ENCODE data around the gene POU6F2. TPM values are rescaled to one million over a fixed set of nuclear protein-coding genes. Genes with fewer than 3 reads are reported as not detected.

The POU6F2 gene
- total and polyA plus RNA-seq, 2 experiments from 2014 or later = 7.2 to 7.3 TPM

DNA sequence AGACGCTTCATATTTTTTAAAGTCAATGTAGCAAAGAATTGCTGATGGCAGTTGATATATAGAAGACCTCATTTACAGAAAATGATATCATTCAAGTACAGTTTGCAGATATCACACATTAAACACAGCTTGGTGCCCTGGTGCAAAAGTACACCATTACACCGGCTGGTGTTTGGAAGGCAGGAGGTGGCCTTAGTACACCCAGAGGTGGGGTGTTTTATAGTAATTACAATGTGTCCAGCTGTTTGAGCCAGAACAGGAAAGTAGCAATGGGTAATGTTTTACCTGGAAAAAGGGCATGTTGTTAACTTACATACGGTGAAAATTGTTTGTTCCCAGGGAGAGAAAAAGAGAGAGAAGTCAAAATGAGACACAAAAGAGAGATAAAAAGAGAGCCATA, 485.5 kb downstream of the POU6F2 start:
- Mint-ChIP-seq H3K9me3 (no peaks in the 10 kb centered on the region), H3K27ac (peak overlapping the region; percentile 45; the same call in 1 of the 2 replicates), H3K4me1 (peaks cover 45% of the 10 kb centered on the region), H3K4me3 (no peak overlapping the region), H3K27me3 (ENCODE audit: insufficient read depth, low read depth, poor library complexity) (peaks cover 5% of the 10 kb centered on the region), H3K36me3 (ENCODE audit: low read depth) (no peaks in the 10 kb centered on the region)
- Histone ChIP-seq H3K9me2 (ENCODE audit: insufficient read depth) (no peaks in the 10 kb centered on the region), H3K4me3 (no peak overlapping the region), H3K36me3 (ENCODE audit: insufficient read depth) (no peaks in the 10 kb centered on the region), H3K4me2 (0 out of 2 replicates have a peak overlapping the region, but pooled peaks have one; percentile 13), H3K27ac (ENCODE audit: low read depth) (no peak overlapping the region), H3K79me2 (replicated peaks; ENCODE audit: insufficient read depth) (no peaks in the 10 kb centered on the region), H3K4me1 (ENCODE audit: insufficient read depth) (peaks cover 15% of the 10 kb centered on the region), H3K27me3 (ENCODE audit: insufficient read depth) (no peaks in the 10 kb centered on the region), H3F3A (replicated peaks; ENCODE audit: low read depth) (no peaks in the 10 kb centered on the region), H2AFZ (no peak overlapping the region), H4K20me1 (replicated peaks; ENCODE audit: insufficient read depth) (no peaks in the 10 kb centered on the region)
- DNase-seq (ENCODE audit: low spot score) = no peak
- no peak for TF ChIP-seq ZNF114 (CRISPR knock-in tag; IDR thresholded peaks at IDR 0.05)
- no peak for TF ChIP-seq EZH2phosphoT487 (IDR thresholded peaks at IDR 0.05; ENCODE audit: unreplicated experiment)
- TF ChIP-seq NANOG (IDR thresholded peaks at IDR 0.05; ENCODE audit: borderline replicate concordance) = no peak
- TF ChIP-seq, protein P1, sequence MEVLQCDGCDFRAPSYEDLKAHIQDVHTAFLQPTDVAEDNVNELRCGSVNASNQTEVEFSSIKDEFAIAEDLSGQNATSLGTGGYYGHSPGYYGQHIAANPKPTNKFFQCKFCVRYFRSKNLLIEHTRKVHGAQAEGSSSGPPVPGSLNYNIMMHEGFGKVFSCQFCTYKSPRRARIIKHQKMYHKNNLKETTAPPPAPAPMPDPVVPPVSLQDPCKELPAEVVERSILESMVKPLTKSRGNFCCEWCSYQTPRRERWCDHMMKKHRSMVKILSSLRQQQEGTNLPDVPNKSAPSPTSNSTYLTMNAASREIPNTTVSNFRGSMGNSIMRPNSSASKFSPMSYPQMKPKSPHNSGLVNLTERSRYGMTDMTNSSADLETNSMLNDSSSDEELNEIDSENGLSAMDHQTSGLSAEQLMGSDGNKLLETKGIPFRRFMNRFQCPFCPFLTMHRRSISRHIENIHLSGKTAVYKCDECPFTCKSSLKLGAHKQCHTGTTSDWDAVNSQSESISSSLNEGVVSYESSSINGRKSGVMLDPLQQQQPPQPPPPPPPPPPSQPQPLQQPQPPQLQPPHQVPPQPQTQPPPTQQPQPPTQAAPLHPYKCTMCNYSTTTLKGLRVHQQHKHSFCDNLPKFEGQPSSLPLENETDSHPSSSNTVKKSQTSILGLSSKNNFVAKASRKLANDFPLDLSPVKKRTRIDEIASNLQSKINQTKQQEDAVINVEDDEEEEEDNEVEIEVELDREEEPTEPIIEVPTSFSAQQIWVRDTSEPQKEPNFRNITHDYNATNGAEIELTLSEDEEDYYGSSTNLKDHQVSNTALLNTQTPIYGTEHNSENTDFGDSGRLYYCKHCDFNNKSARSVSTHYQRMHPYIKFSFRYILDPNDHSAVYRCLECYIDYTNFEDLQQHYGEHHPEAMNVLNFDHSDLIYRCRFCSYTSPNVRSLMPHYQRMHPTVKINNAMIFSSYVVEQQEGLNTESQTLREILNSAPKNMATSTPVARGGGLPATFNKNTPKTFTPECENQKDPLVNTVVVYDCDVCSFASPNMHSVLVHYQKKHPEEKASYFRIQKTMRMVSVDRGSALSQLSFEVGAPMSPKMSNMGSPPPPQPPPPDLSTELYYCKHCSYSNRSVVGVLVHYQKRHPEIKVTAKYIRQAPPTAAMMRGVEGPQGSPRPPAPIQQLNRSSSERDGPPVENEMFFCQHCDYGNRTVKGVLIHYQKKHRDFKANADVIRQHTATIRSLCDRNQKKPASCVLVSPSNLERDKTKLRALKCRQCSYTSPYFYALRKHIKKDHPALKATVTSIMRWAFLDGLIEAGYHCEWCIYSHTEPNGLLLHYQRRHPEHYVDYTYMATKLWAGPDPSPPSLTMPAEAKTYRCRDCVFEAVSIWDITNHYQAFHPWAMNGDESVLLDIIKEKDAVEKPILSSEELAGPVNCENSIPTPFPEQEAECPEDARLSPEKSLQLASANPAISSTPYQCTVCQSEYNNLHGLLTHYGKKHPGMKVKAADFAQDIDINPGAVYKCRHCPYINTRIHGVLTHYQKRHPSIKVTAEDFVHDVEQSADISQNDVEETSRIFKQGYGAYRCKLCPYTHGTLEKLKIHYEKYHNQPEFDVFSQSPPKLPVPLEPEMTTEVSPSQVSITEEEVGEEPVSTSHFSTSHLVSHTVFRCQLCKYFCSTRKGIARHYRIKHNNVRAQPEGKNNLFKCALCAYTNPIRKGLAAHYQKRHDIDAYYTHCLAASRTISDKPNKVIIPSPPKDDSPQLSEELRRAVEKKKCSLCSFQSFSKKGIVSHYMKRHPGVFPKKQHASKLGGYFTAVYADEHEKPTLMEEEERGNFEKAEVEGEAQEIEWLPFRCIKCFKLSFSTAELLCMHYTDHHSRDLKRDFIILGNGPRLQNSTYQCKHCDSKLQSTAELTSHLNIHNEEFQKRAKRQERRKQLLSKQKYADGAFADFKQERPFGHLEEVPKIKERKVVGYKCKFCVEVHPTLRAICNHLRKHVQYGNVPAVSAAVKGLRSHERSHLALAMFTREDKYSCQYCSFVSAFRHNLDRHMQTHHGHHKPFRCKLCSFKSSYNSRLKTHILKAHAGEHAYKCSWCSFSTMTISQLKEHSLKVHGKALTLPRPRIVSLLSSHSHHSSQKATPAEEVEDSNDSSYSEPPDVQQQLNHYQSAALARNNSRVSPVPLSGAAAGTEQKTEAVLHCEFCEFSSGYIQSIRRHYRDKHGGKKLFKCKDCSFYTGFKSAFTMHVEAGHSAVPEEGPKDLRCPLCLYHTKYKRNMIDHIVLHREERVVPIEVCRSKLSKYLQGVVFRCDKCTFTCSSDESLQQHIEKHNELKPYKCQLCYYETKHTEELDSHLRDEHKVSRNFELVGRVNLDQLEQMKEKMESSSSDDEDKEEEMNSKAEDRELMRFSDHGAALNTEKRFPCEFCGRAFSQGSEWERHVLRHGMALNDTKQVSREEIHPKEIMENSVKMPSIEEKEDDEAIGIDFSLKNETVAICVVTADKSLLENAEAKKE (CRISPR knock-in tag; IDR thresholded peaks at IDR 0.05) = no peak
- TF ChIP-seq STAT1 (IDR thresholded peaks at IDR 0.05; ENCODE audit: unreplicated experiment) = no peak
- no peak for TF ChIP-seq ZNF331 (CRISPR knock-in tag; IDR thresholded peaks at IDR 0.05; ENCODE audit: low read depth)
- no peak for TF ChIP-seq EZH2 (IDR thresholded peaks at IDR 0.05; ENCODE audit: low read depth, unreplicated experiment)
- TF ChIP-seq, protein P2, sequence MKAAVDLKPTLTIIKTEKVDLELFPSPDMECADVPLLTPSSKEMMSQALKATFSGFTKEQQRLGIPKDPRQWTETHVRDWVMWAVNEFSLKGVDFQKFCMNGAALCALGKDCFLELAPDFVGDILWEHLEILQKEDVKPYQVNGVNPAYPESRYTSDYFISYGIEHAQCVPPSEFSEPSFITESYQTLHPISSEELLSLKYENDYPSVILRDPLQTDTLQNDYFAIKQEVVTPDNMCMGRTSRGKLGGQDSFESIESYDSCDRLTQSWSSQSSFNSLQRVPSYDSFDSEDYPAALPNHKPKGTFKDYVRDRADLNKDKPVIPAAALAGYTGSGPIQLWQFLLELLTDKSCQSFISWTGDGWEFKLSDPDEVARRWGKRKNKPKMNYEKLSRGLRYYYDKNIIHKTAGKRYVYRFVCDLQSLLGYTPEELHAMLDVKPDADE (IDR thresholded peaks at IDR 0.05) = no peak
- ATAC-seq = no peak

Measured in GM23338 (cell line).